IPS-18a (cell line): ENCODE measurements around the gene ARHGEF10L.

Source experiments
- H3K27ac ChIP-seq: one replicate; pipeline ENCODE4 v1.5.1; 2013; ENCODE audit warnings: low read length
- H3K27me3 ChIP-seq: one replicate; pipeline ENCODE4 v1.6.1; 2013; ENCODE audit warnings: mild to moderate bottlenecking, low read length; ENCODE audit not compliant: control insufficient read depth, insufficient read depth
- H3K36me3 ChIP-seq: one replicate; pipeline ENCODE4 v1.6.1; 2013; ENCODE audit warnings: low read depth, low read length; ENCODE audit not compliant: control insufficient read depth
- H3K4me1 ChIP-seq: one replicate; pipeline ENCODE4 v1.6.1; 2013; ENCODE audit warnings: low read depth, low read length; ENCODE audit not compliant: control insufficient read depth
- H3K4me3 ChIP-seq: one replicate; pipeline ENCODE4 v1.5.1; 2013; ENCODE audit warnings: low read length
- H3K9ac ChIP-seq: one replicate; pipeline ENCODE4 v1.6.1; 2013; ENCODE audit warnings: mild to moderate bottlenecking, low read length, moderate library complexity
- H3K9me3 ChIP-seq: one replicate; pipeline ENCODE4 v1.6.1; 2013; ENCODE audit warnings: low read depth, low read length; ENCODE audit not compliant: control insufficient read depth

The ARHGEF10L gene

GRCh38 chr1:17510138-17510537, 29.4 kb upstream of the ARHGEF10L start:
- no peak overlapping the region for H3K4me3 ChIP-seq
- H3K9ac ChIP-seq: no peak overlapping the region
- no peak overlapping the region for H3K27ac ChIP-seq
- H3K9me3 ChIP-seq: no peaks in the 10 kb centered on the region
- no peaks in the 10 kb centered on the region for H3K27me3 ChIP-seq
- no peaks in the 10 kb centered on the region for H3K4me1 ChIP-seq
- H3K36me3 ChIP-seq: no peaks in the 10 kb centered on the region

DNA sequence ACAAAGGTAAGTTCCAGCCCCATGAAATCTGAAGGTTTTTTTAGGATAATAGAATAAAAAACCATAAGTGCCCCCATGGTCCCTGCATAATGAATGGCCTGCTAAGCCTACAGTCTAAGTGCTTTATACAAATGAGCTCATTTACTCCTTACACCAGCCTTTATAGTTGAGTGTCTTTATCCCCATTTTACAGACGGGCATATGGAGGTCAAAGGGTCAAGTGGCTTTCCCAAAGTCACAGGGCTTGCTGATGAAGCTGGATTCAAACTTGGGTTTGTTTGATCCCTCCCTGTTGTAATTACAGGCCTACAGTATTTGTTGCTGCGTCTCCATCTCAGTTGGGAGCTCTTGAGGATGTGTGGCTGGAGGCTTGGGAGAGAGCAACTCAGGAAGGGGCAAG, 28.3 kb upstream of the ARHGEF10L start:
- H3K27me3 ChIP-seq: no peaks in the 10 kb centered on the region
- H3K4me1 ChIP-seq: peaks cover 4% of the 10 kb centered on the region
- no peak overlapping the region for H3K27ac ChIP-seq
- no peaks in the 10 kb centered on the region for H3K36me3 ChIP-seq
- H3K4me3 ChIP-seq: no peak overlapping the region
- no peaks in the 10 kb centered on the region for H3K9me3 ChIP-seq
- no peak overlapping the region for H3K9ac ChIP-seq

GRCh38 chr1:17513131-17513530, 26.4 kb upstream of the ARHGEF10L start:
- H3K4me3 ChIP-seq: no peak overlapping the region
- no peak overlapping the region for H3K27ac ChIP-seq
- H3K9me3 ChIP-seq: no peaks in the 10 kb centered on the region
- no peaks in the 10 kb centered on the region for H3K27me3 ChIP-seq
- no peaks in the 10 kb centered on the region for H3K36me3 ChIP-seq
- H3K9ac ChIP-seq: no peak overlapping the region
- peaks cover 8% of the 10 kb centered on the region for H3K4me1 ChIP-seq

DNA sequence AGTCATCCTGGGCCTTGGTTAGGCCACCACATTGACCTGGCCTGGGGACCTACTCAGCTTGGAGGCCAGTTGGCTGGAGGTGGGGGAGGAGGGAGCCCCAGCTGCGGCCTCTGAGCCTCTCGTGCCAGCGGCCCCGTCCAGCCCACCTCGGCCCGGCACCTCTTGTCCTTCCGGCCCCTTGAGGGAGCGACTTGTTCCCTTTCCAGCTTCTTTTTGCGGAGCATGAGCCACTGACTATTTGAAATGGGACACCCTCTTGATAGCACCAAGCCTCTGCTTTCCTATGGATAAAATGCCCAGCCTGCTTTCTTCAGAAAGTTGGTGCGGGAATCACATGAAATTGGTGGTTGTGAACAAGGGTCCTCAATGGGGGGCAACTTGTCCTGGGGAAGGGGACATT, 24.7 kb upstream of the ARHGEF10L start:
- H3K9ac ChIP-seq: no peak overlapping the region

GRCh38 chr1:17515902-17516301, 23.6 kb upstream of the ARHGEF10L start:
- Histone ChIP-seq H3K4me1 (peaks cover 9% of the 10 kb centered on the region), H3K9ac (no peak overlapping the region), H3K4me3 (no peak overlapping the region), H3K9me3 (no peaks in the 10 kb centered on the region), H3K36me3 (no peaks in the 10 kb centered on the region), H3K27ac (no peak overlapping the region), H3K27me3 (no peaks in the 10 kb centered on the region)

More for the DNA sequence above, 24.7 kb upstream of the ARHGEF10L start:
- H3K4me1 ChIP-seq: peaks cover 8% of the 10 kb centered on the region
- H3K9me3 ChIP-seq: no peaks in the 10 kb centered on the region
- no peak overlapping the region for H3K27ac ChIP-seq
- H3K36me3 ChIP-seq: no peaks in the 10 kb centered on the region
- H3K4me3 ChIP-seq: no peak overlapping the region
- H3K27me3 ChIP-seq: no peaks in the 10 kb centered on the region

DNA sequence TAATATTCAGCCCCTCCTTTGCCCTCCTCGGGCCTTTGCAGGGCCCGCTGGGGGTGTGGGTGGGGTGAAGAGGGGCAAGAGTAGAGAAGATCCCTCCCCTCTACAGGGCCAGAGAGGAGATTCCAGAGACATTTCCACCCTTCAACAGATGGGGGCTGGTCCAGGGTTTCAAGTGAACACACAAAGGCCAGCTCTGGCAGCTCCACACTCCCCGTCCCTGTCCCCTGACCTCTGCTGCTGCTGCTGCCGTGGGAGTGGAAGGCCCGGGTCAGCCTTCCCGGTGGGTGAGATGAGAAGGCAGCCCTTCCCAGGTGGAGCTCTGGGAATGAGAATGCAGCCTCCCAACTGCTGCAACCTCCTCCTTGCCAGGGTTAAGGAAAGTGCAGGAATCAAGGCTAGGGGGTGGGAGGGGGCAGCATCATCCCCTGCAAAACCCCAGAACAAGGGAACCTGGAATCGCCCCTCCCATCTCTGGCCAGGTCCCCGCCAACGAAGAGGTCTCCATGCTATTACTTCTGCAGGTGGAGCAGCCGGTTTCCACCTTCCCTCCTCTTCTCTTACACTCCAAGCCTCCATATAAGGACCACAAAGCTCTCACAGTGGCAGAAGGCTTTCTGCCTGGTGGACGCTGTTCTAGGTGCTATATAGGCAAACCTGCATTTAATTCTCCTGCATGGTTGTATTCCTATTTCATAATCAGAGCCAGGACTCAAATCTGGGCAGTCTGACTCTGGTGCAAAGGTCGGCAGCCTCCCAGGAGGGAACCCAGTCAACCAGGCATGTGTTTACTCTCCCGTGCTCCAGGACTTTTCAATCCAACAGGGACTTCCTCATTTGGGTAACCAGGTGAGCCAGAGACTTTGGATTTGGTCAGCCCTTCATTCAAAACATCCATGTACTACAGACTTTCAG, 22.9 kb upstream of the ARHGEF10L start:
- no peaks in the 10 kb centered on the region for H3K36me3 ChIP-seq
- H3K4me1 ChIP-seq: peaks cover 10% of the 10 kb centered on the region
- H3K27ac ChIP-seq: no peak overlapping the region
- H3K4me3 ChIP-seq: no peak overlapping the region
- H3K27me3 ChIP-seq: no peaks in the 10 kb centered on the region
- no peaks in the 10 kb centered on the region for H3K9me3 ChIP-seq
- no peak overlapping the region for H3K9ac ChIP-seq

GRCh38 chr1:17520041-17520440, 19.5 kb upstream of the ARHGEF10L start:
- H3K9ac ChIP-seq: no peak overlapping the region
- H3K4me1 ChIP-seq: peaks cover 15% of the 10 kb centered on the region
- H3K4me3 ChIP-seq: no peak overlapping the region
- H3K27me3 ChIP-seq: no peaks in the 10 kb centered on the region
- H3K36me3 ChIP-seq: no peaks in the 10 kb centered on the region
- H3K27ac ChIP-seq: no peak overlapping the region
- H3K9me3 ChIP-seq: no peaks in the 10 kb centered on the region

DNA sequence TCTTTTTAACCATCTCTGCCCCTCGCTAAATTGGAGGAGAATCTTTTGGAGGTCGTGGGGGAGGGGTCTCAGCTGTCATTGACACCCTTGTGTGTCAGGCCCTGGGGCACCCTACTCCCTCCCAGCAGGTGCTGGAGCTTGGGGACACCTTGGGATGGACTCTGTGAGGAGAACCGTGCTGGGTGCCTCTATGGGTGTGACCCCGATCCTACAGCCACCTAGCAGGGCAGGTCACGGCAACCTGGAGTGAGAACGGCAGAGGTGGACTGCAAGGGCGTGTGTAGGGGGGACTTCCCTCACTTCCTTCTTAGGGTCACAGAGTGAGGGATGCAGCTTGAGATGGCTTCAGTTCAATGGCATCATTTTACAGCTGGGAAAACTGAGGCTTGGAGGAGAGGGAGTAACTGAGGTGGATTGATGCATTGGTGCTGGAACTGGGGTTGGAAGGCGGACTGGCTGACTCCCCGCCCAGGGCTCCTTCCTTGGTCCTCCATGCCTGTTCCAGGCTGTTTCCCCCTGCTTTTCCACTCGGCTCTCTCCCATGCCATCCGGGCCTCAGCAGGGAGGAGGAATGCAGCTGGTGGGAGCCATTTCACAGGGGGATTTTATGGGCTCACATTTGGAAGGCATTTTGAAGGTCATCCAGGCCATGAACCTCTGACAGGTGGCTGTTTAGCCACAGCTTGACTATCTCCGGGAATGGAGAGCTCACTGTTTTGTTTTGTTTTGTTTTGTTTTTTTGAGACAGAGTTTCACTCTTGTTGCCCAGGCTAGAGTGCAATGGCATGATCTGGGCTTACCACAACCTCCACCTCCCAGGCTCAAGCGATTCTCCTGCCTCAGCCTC, 18.8 kb upstream of the ARHGEF10L start:
- peaks cover 16% of the 10 kb centered on the region for H3K4me1 ChIP-seq
- H3K9ac ChIP-seq: no peak overlapping the region
- H3K36me3 ChIP-seq: no peaks in the 10 kb centered on the region
- no peaks in the 10 kb centered on the region for H3K27me3 ChIP-seq
- no peaks in the 10 kb centered on the region for H3K9me3 ChIP-seq
- H3K4me3 ChIP-seq: no peak overlapping the region
- H3K27ac ChIP-seq: no peak overlapping the region

DNA sequence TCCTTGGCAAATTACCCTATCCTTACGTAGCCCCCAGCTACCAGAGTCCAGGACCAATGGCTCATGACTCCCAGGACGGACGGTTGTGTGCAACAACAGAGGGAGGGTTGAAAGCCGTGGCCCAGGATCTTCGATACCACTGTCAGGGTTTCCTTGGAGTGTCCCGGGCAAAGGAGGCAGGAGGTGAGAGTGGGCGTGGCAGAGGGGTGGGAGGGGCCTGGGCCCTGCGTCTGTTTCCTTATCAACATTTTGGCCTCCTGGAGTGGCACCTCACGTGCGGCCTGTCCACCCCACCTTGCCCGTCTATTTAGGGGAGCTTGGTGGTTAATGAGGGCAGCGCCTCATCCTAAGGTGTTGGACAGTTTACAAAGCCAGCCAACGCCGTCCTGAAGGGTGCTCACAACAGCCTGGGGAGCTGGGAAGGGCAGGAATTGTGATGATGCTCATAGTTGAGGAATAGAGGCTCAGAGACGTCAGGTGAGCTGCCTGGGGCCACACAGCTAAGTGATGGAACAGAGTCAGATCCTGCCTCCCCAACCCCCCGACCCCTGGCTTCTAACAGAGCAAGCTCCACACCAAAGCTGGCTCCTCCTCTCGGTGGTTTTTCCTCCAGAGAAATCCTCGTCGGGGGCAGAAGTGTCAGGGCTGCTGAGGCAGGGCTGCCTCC, 17.4 kb upstream of the ARHGEF10L start:
- Histone ChIP-seq H3K4me3 (no peak overlapping the region), H3K4me1 (peaks cover 12% of the 10 kb centered on the region), H3K9me3 (no peaks in the 10 kb centered on the region), H3K27ac (no peak overlapping the region), H3K9ac (no peak overlapping the region), H3K36me3 (no peaks in the 10 kb centered on the region), H3K27me3 (no peaks in the 10 kb centered on the region)

DNA sequence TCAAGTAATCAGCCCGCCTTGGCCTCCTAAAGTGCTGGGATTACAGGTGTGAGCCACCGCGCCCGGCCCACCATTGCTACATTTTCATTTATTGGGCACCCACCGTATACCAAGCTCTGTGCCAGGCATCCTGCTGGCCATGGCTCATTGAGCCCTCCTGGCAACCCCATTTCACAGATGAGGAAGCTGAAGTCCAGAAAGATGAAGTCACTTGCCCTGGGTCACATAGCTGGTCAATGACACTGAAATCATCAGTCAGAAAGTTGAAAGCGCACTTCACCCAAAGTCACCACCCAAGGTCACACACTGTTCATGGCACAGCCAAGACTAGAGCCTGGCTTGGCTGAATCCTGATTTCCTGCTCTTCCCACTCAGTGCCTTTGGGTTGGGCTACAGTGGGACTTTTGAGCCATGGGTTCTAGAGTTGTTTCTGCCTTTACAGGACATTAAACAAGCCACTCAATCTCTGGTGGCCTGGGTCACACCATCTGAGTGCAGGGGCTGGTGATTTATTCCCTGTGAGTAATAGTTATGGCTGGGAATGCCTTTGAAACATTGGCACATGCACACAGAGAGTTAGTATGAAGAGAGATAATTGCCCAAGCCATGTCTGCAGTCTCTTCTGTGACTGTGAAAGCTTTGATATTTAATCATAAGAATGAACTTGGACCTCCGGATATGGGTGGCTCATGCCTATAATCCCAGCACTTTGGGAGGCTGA, 16.0 kb upstream of the ARHGEF10L start:
- Histone ChIP-seq H3K4me3 (no peak overlapping the region), H3K9ac (no peak overlapping the region), H3K36me3 (no peaks in the 10 kb centered on the region), H3K4me1 (peaks cover 17% of the 10 kb centered on the region), H3K27ac (no peak overlapping the region), H3K27me3 (no peaks in the 10 kb centered on the region), H3K9me3 (no peaks in the 10 kb centered on the region)

DNA sequence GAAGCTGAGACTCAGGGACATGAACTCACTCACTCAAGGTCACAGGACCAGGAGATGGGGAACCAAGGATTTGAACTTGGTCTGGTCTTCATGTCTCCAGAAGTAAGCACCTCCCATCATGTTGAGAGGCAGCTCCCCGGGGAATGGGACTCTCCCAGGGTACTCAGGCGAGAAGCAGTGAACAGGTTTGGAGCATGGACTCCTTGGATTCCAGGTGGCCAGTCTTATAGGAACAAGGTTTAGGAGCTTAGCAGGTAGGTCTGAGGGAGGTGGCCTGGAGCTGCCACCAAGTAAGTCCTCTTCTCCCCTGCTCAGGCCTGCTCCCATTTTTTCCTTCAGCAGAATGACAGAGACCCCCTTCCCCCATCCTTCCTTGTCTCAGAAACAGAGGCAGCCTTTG, 14.9 kb upstream of the ARHGEF10L start:
- Histone ChIP-seq H3K4me3 (no peak overlapping the region), H3K4me1 (peaks cover 17% of the 10 kb centered on the region), H3K36me3 (no peaks in the 10 kb centered on the region), H3K9me3 (no peaks in the 10 kb centered on the region), H3K9ac (no peak overlapping the region), H3K27ac (no peak overlapping the region), H3K27me3 (no peaks in the 10 kb centered on the region)
